Neural cell (in vitro differentiated cells): ENCODE results near the gene LMAN2L. TPM values are rescaled to one million over a fixed set of nuclear protein-coding genes. Genes with fewer than 3 reads are reported as not detected.

ENCODE experiments used
- H2AFZ ChIP-seq: fragments of 200-600, 300-800 bp; sonication (generic), shearing (Covaris generic); 2 replicates; pipeline ENCODE4 v1.6.0; 2014; ENCODE audit warnings: low read depth, mild to moderate bottlenecking, antibody characterized with exemption, low read length, moderate library complexity
- H3F3A ChIP-seq: fragments of 200-600 bp; shearing (Covaris generic); 2 replicates; pipeline ENCODE4 v1.6.1; 2016; ENCODE audit warnings: mild to moderate bottlenecking, moderate library complexity, mixed read lengths, antibody characterized with exemption, low read length; ENCODE audit not compliant: insufficient read depth, poor library complexity, severe bottlenecking
- H3K27ac ChIP-seq: fragments of 200-600, 300-800 bp; sonication (generic), shearing (Covaris generic); 2 replicates; pipeline ENCODE4 v1.5.1; 2014; ENCODE audit warnings: mild to moderate bottlenecking, low read length, moderate library complexity
- H3K27me3 ChIP-seq: fragments of 300-800, 200-600 bp; sonication (generic), shearing (Covaris generic); 2 replicates; pipeline ENCODE4 v1.6.0; 2014; ENCODE audit warnings: mild to moderate bottlenecking, low read depth, low read length, moderate library complexity; ENCODE audit not compliant: insufficient read depth
- H3K36me3 ChIP-seq: fragments of 300-800, 200-600 bp; sonication (generic), shearing (Covaris generic); 2 replicates; pipeline ENCODE4 v1.5.1; 2014; ENCODE audit warnings: mild to moderate bottlenecking, antibody characterized with exemption, low read length, moderate library complexity; ENCODE audit not compliant: insufficient read depth
- H3K4me2 ChIP-seq: fragments of 300-800, 200-600 bp; sonication (generic), shearing (Covaris generic); 2 replicates; pipeline ENCODE4 v1.6.0; 2014; ENCODE audit warnings: mild to moderate bottlenecking, low read length
- H3K4me3 ChIP-seq: fragments of 300-800, 200-600 bp; sonication (generic), shearing (Covaris generic); 2 replicates; pipeline ENCODE4 v1.5.1; 2014; ENCODE audit warnings: mild to moderate bottlenecking, low read length, moderate library complexity
- H3K79me2 ChIP-seq: fragments of 200-600 bp; shearing (Covaris generic); replicated peaks from 2 replicates; pipeline ENCODE4 v1.6.0; 2014; ENCODE audit warnings: mild to moderate bottlenecking, low read length, moderate library complexity; ENCODE audit not compliant: insufficient read depth
- H3K9ac ChIP-seq: fragments of 300-800, 200-600 bp; sonication (generic), shearing (Covaris generic); 2 replicates; pipeline ENCODE4 v1.6.1; 2016; ENCODE audit warnings: mild to moderate bottlenecking, low read length, mixed read lengths
- H3K9me2 ChIP-seq: fragments of 200-600 bp; shearing (Covaris generic); 2 replicates; pipeline ENCODE4 v1.6.1; 2016; ENCODE audit warnings: mild to moderate bottlenecking, low read length, mixed read lengths; ENCODE audit not compliant: insufficient read depth
- H3K9me3 ChIP-seq: fragments of 200-600, 300-800 bp; sonication (generic), shearing (Covaris generic); 2 replicates; pipeline ENCODE4 v1.6.1; 2016; ENCODE audit warnings: mild to moderate bottlenecking, mixed run types, low read length, moderate library complexity, mixed read lengths
- H4K20me1 ChIP-seq: fragments of 200-600 bp; shearing (Covaris generic); 2 replicates; pipeline ENCODE4 v1.6.1; 2016; ENCODE audit warnings: mild to moderate bottlenecking, mixed run types; ENCODE audit not compliant: insufficient read depth
- CTCF ChIP-seq: fragments of 450-650 bp; IDR thresholded peaks from 2 replicates; pipeline ENCODE4 v1.5.1; 2014; ENCODE audit warnings: antibody characterized with exemption, mild to moderate bottlenecking, moderate library complexity; ENCODE audit not compliant: poor library complexity, severe bottlenecking
- EP300 ChIP-seq: fragments of 450-650 bp; conservative IDR thresholded peaks from 2 replicates; pipeline ENCODE4 v1.6.1; 2014; ENCODE audit warnings: antibody characterized with exemption, mild to moderate bottlenecking, moderate library complexity; ENCODE audit not compliant: poor library complexity, severe bottlenecking
- EZH2 ChIP-seq: fragments of 200-600, 300-800 bp; shearing (Covaris generic), sonication (generic); IDR thresholded peaks from 2 replicates; pipeline ENCODE4 v1.6.1; 2014; ENCODE audit warnings: antibody characterized with exemption, low read length, borderline replicate concordance, mild to moderate bottlenecking; ENCODE audit not compliant: insufficient read depth, poor library complexity, severe bottlenecking
- MXI1 ChIP-seq: fragments of 450-650 bp; conservative IDR thresholded peaks from 2 replicates; pipeline ENCODE4 v1.6.1; 2014; ENCODE audit warnings: antibody characterized with exemption, mild to moderate bottlenecking; ENCODE audit not compliant: poor library complexity, severe bottlenecking
- POLR2AphosphoS5 ChIP-seq: IDR thresholded peaks from 2 replicates; pipeline ENCODE4 v1.6.1; 2012
- RAD21 ChIP-seq: fragments of 450-650 bp; conservative IDR thresholded peaks from 2 replicates; pipeline ENCODE4 v1.6.1; 2014; ENCODE audit warnings: antibody characterized with exemption, mild to moderate bottlenecking, moderate library complexity
- REST ChIP-seq: IDR thresholded peaks from 2 replicates; pipeline ENCODE4 v1.6.1; 2012; ENCODE audit warnings: borderline replicate concordance
- SMC3 ChIP-seq: fragments of 450-650 bp; conservative IDR thresholded peaks from 2 replicates; pipeline ENCODE4 v1.6.1; 2014; ENCODE audit warnings: antibody characterized with exemption, mild to moderate bottlenecking, moderate library complexity; ENCODE audit not compliant: poor library complexity
- TAF1 ChIP-seq: IDR thresholded peaks from 2 replicates; pipeline ENCODE4 v1.6.1; 2012; ENCODE audit warnings: low read depth
- polyA plus RNA-seq: library from polyadenylated mRNA; depleted of rRNA; stranded (reverse); fragments of >200 nt; gene quantifications from 2 replicates; pipeline ENCODE4 v1.2.3, GENCODE V29; 2014

LMAN2L gene
- polyA plus RNA-seq, 1 donor from 2014 or later = 41.3 TPM

- no peak overlapping the region for H3K4me3 ChIP-seq
- no peaks in the 10 kb centered on the region for H3K9me3 ChIP-seq
- no peaks in the 10 kb centered on the region for H3K9me2 ChIP-seq
- H3K36me3 ChIP-seq = no peaks in the 10 kb centered on the region
- no peaks in the 10 kb centered on the region for H3F3A ChIP-seq
- H3K27ac ChIP-seq = no peak overlapping the region
- no peaks in the 10 kb centered on the region for H4K20me1 ChIP-seq
- no peak overlapping the region for H3K4me2 ChIP-seq
- no peak overlapping the region for H3K9ac ChIP-seq
- H3K79me2 ChIP-seq = no peaks in the 10 kb centered on the region
- TF ChIP-seq POLR2AphosphoS5 (no peak), TAF1 (no peak), EP300 (no peak), RAD21 (no peak), CTCF (no peak), REST (no peak), MXI1 (no peak), SMC3 (no peak), EZH2 (no peak)
- no peaks in the 10 kb centered on the region for H3K27me3 ChIP-seq
- no peak overlapping the region for H2AFZ ChIP-seq
Observed at GRCh38 chr2:96783388-96783787, 43.5 kb upstream of the LMAN2L start.

GRCh38 chr2:96775160-96775559 is 35.3 kb upstream of the LMAN2L start:
- TF ChIP-seq TAF1 = no peak
- H3K4me3 ChIP-seq = no peak overlapping the region
- H4K20me1 ChIP-seq = no peaks in the 10 kb centered on the region
- H3K9me2 ChIP-seq = no peaks in the 10 kb centered on the region
- no peak overlapping the region for H2AFZ ChIP-seq
- H3K9me3 ChIP-seq = no peaks in the 10 kb centered on the region
- H3K27ac ChIP-seq = no peak overlapping the region
- H3F3A ChIP-seq = no peaks in the 10 kb centered on the region
- no peak overlapping the region for H3K9ac ChIP-seq
- no peaks in the 10 kb centered on the region for H3K79me2 ChIP-seq
- no peaks in the 10 kb centered on the region for H3K36me3 ChIP-seq
- no peak overlapping the region for H3K4me2 ChIP-seq
- H3K27me3 ChIP-seq = no peaks in the 10 kb centered on the region

- Histone ChIP-seq H3K9me2 (no peaks in the 10 kb centered on the region), H3F3A (no peaks in the 10 kb centered on the region), H3K4me2 (no peak overlapping the region), H3K27ac (no peak overlapping the region), H3K36me3 (no peaks in the 10 kb centered on the region), H3K27me3 (no peaks in the 10 kb centered on the region), H3K4me3 (no peak overlapping the region), H3K9ac (no peak overlapping the region), H4K20me1 (no peaks in the 10 kb centered on the region), H2AFZ (no peak overlapping the region), H3K9me3 (no peaks in the 10 kb centered on the region), H3K79me2 (no peaks in the 10 kb centered on the region)
- TF ChIP-seq REST (no peak), EZH2 (no peak), TAF1 (no peak), EP300 (no peak), RAD21 (no peak), POLR2AphosphoS5 (no peak), CTCF (no peak), SMC3 (no peak), MXI1 (no peak)
Observed at GRCh38 chr2:96773922-96774321, 34.1 kb upstream of the LMAN2L start.
